HepG2 (cell line): Measurements from ENCODE around the gene AK9. TPM values are rescaled to one million over a fixed set of nuclear protein-coding genes. Genes with fewer than 3 reads are reported as not detected.

ENCODE experiments used
- ARID4A ChIP-seq: sonication (generic); formaldehyde crosslinking; IDR thresholded peaks from 2 replicates; pipeline ENCODE4 v1.5.0; 2020; ENCODE audit warnings: mild to moderate bottlenecking, missing genetic modification reagents, borderline replicate concordance
- CBX5 ChIP-seq: sonication (generic); formaldehyde crosslinking; IDR thresholded peaks from 2 replicates; pipeline ENCODE4 v1.4.0; 2020; ENCODE audit warnings: missing genetic modification reagents, borderline replicate concordance
- FOXO1 ChIP-seq: sonication (generic); formaldehyde crosslinking; IDR thresholded peaks from 2 replicates; pipeline ENCODE4 v1.4.0; 2020; ENCODE audit warnings: missing genetic modification reagents
- HNRNPLL ChIP-seq: fragments of 200-400 bp; formaldehyde crosslinking; IDR thresholded peaks from 2 replicates; pipeline ENCODE4 v1.6.1; 2017; ENCODE audit warnings: mild to moderate bottlenecking, low read depth, low read length; ENCODE audit not compliant: poor library complexity, severe bottlenecking
- IRF2 ChIP-seq: IDR thresholded peaks from 2 replicates; pipeline ENCODE4 v1.6.1; 2018; ENCODE audit warnings: missing genetic modification reagents, missing compliant biosample characterization
- MBD4 ChIP-seq: IDR thresholded peaks from 2 replicates; pipeline ENCODE4 v1.6.1; 2012; ENCODE audit warnings: low read length, inconsistent platforms, borderline replicate concordance
- MBNL3 ChIP-seq: fragments of 250-450 bp; sonication (Bioruptor Pico); conservative IDR thresholded peaks from 2 replicates; pipeline ENCODE4 v1.8.0; 2022; ENCODE audit warnings: mild to moderate bottlenecking, inconsistent platforms
- MEIS2 ChIP-seq: sonication (generic); formaldehyde crosslinking; IDR thresholded peaks from 2 replicates; pipeline ENCODE4 v1.9.0; 2021; ENCODE audit warnings: mild to moderate bottlenecking, missing genetic modification reagents
- NFIB ChIP-seq: sonication (generic); formaldehyde crosslinking; IDR thresholded peaks from 2 replicates; pipeline ENCODE4 v1.9.0; 2021; ENCODE audit warnings: missing genetic modification reagents, mild to moderate bottlenecking, borderline replicate concordance
- PRPF4 ChIP-seq: fragments of 200-400 bp; formaldehyde crosslinking; IDR thresholded peaks from 2 replicates; pipeline ENCODE4 v1.6.1; 2016; ENCODE audit warnings: low read length, low read depth; ENCODE audit not compliant: poor library complexity, severe bottlenecking
- SIX1 ChIP-seq: sonication (generic); formaldehyde crosslinking; IDR thresholded peaks from 2 replicates; pipeline ENCODE4 v1.4.0; 2020; ENCODE audit warnings: missing genetic modification reagents, borderline replicate concordance
- SIX4 ChIP-seq: sonication (generic); formaldehyde crosslinking; IDR thresholded peaks from 2 replicates; pipeline ENCODE4 v1.4.0; 2020; ENCODE audit warnings: missing genetic modification reagents
- SMAD9 ChIP-seq: sonication (generic); formaldehyde crosslinking; IDR thresholded peaks from 2 replicates; pipeline ENCODE4 v1.5.1; 2020; ENCODE audit warnings: mild to moderate bottlenecking, missing genetic modification reagents
- SOX13 ChIP-seq, 3 experiments: fragments of 450-650 bp in 1 of 3; sonication (generic) in 1 of 3; formaldehyde crosslinking in 1 of 3; IDR thresholded peaks in 2 of 3; conservative IDR thresholded peaks in 1 of 3; 2 replicates each; pipeline versions ENCODE4 v1.5.0 to v1.6.1; 2016 to 2020; ENCODE audit warnings: antibody characterized with exemption in 1 of 3, mild to moderate bottlenecking in 1 of 3, missing compliant biosample characterization in 1 of 3, missing genetic modification reagents in 1 of 3, moderate library complexity in 1 of 3
- SRSF9 ChIP-seq: fragments of 200-400 bp; formaldehyde crosslinking; IDR thresholded peaks from 2 replicates; pipeline ENCODE4 v1.6.1; 2018; ENCODE audit warnings: borderline replicate concordance, mild to moderate bottlenecking, low read depth, low read length; ENCODE audit not compliant: insufficient read depth, poor library complexity, severe bottlenecking
- ZFP36L1 ChIP-seq: sonication (generic); formaldehyde crosslinking; IDR thresholded peaks from 2 replicates; pipeline ENCODE4 v1.8.0; 2022; ENCODE audit warnings: mild to moderate bottlenecking, missing genetic modification reagents, moderate library complexity
- ZFYVE20 ChIP-seq: sonication (generic); formaldehyde crosslinking; IDR thresholded peaks from 2 replicates; pipeline ENCODE4 v1.8.0; 2023; ENCODE audit warnings: low read depth, mild to moderate bottlenecking, moderate library complexity, missing genetic modification reagents, borderline replicate concordance
- ZMYM3 ChIP-seq: sonication (generic); formaldehyde crosslinking; IDR thresholded peaks from 2 replicates; pipeline ENCODE4 v1.5.1; 2020; ENCODE audit warnings: mild to moderate bottlenecking, missing genetic modification reagents
- ZNF282 ChIP-seq: fragments of 450-650 bp; IDR thresholded peaks from 2 replicates; pipeline ENCODE4 v1.6.1; 2018; ENCODE audit not compliant: partially characterized antibody
- ZNF543 ChIP-seq: sonication (generic); formaldehyde crosslinking; IDR thresholded peaks from 2 replicates; pipeline ENCODE4 v1.4.0; 2020; ENCODE audit warnings: mild to moderate bottlenecking, missing genetic modification reagents
- ZNF562 ChIP-seq: sonication (generic); formaldehyde crosslinking; IDR thresholded peaks from 2 replicates; pipeline ENCODE4 v1.8.0; 2022; ENCODE audit warnings: missing genetic modification reagents, borderline replicate concordance
- ZNF770 ChIP-seq: sonication (generic); formaldehyde crosslinking; IDR thresholded peaks from 2 replicates; pipeline ENCODE4 v1.5.0; 2020; ENCODE audit warnings: mild to moderate bottlenecking, missing genetic modification reagents
- ZNF883 ChIP-seq: sonication (generic); formaldehyde crosslinking; IDR thresholded peaks from 2 replicates; pipeline ENCODE4 v1.5.1; 2020; ENCODE audit warnings: mild to moderate bottlenecking, missing genetic modification reagents; ENCODE audit errors: not compliant biosample characterization
- ZSCAN20 ChIP-seq: sonication (generic); formaldehyde crosslinking; IDR thresholded peaks from 2 replicates; pipeline ENCODE4 v1.4.0; 2020; ENCODE audit warnings: missing genetic modification reagents, mild to moderate bottlenecking, borderline replicate concordance
- polyA plus RNA-seq, 8 experiments: library from polyadenylated mRNA; depleted of rRNA in 3 of 8; stranded (reverse) in 7 of 8; unstranded in 1 of 8; fragments of >200 nt; fragmentation: Illumina TruSeq in 4 of 8; extraction: Trizol in 4 of 8; gene quantifications; 2 replicates each; pipeline versions ENCODE4 v1.2.1 to v1.2.3, GENCODE V29; 2011 to 2016; ENCODE audit warnings: low read depth in 4 of 8, missing spikeins in 1 of 8, mixed read lengths in 1 of 8; ENCODE audit not compliant: insufficient read depth in 1 of 8
- total RNA-seq, 5 experiments: library from RNA; depleted of rRNA; stranded (reverse); fragments of >200 nt; fragmentation: Illumina TruSeq; extraction: Trizol; gene quantifications; 2 replicates each; pipeline ENCODE4 v1.2.3, GENCODE V29; 2016; ENCODE audit warnings: low read depth in 1 of 5
- TF ChIP-seq, protein P1 (sequence below): sonication (generic); formaldehyde crosslinking; IDR thresholded peaks from 2 replicates; pipeline ENCODE4 v1.5.0; 2020; ENCODE audit warnings: missing genetic modification reagents, mild to moderate bottlenecking, borderline replicate concordance

Gene AK9
- total and polyA plus RNA-seq, 2 of the 13 experiments (the other 11 are each of a cell fraction or from before 2014, with no cell fraction given), result 3.2 to 4.8 TPM

DNA sequence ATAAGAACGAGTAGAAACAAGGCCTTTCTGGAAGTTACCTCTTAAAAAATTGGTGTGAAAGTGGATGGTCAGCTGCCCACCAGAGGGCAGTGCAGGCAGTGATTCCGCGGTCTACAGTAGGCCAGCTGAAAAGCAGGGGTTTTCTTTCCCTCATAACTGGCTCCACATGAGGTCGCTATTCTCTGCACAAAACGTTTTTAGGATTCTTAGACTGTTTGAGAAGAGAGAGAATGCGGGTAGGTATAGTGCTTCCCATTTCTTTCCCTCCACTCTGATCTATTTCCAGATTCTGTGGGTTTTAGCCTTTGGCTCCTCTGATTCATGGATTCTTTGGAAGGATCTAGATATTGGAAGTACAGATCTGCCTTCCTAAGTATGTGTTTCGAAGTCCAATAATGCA, 14.3 kb upstream of the AK9 start (continued):
- TF ChIP-seq ARID4A (CRISPR knock-in tag) (no peak), FOXO1 (no peak), ZNF543 (CRISPR knock-in tag) (no peak), PRPF4 (no peak), ZSCAN20 (no peak), SOX13 (IDR thresholded peaks at IDR 0.05) (no peak), SOX13 (CRISPR knock-in tag; conservative IDR thresholded peaks at IDR 0.05 in 1 of 2, IDR thresholded peaks at IDR 0.05 in 1 of 2) (no peak), SIX4 (no peak), MBNL3 (no peak), SIX1 (CRISPR knock-in tag) (peak; percentile 30; the same call in 1 of the 2 replicates), SMAD9 (no peak), MBD4 (no peak), SRSF9 (no peak), HNRNPLL (no peak), ZNF770 (CRISPR knock-in tag) (no peak), NFIB (CRISPR knock-in tag) (no peak), ZFP36L1 (CRISPR knock-in tag) (no peak), ZNF883 (CRISPR knock-in tag) (no peak), IRF2 (peak; percentile 68; the same call in 1 of the 2 replicates), MEIS2 (CRISPR knock-in tag) (no peak), ZMYM3 (CRISPR knock-in tag) (no peak), ZFYVE20 (CRISPR knock-in tag) (no peak), ZNF562 (no peak), CBX5 (CRISPR knock-in tag) (no peak), ZNF282 (no peak)
- TF ChIP-seq, protein P1, sequence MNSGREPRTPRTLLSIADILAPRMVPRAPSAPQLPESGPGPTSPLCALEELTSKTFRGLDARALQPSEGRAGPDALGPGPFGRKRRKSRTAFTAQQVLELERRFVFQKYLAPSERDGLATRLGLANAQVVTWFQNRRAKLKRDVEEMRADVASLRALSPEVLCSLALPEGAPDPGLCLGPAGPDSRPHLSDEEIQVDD (CRISPR knock-in tag), result no peak
